Transverse colon (tissue), 4 donors: ENCODE results near the gene ADGRB3.

Experiments used
- POLR2A ChIP-seq: fragments of 450-650 bp; IDR thresholded peaks from one replicate; pipeline ENCODE4 v1.6.1; 2016; ENCODE audit warnings: antibody characterized with exemption, mild to moderate bottlenecking, moderate library complexity
- POLR2AphosphoS5 ChIP-seq, 3 donors: sonication (generic); formaldehyde crosslinking; IDR thresholded peaks; one replicate each; pipeline ENCODE4 v1.6.1; 2016; ENCODE audit warnings: antibody characterized with exemption in 3 of 3
- TF ChIP-seq, protein P1 (sequence below), 5 experiments: fragments of 200-600 bp in 3 of 5; fragments of 450-650 bp in 2 of 5; sonication (generic) in 3 of 5; IDR thresholded peaks; 1 replicate in 2 of 5; 2 replicates in 3 of 5; pipeline ENCODE4 v1.5.1; 2016 to 2017; ENCODE audit warnings: antibody characterized with exemption in 5 of 5, inconsistent platforms in 3 of 5, mild to moderate bottlenecking in 2 of 5, moderate library complexity in 1 of 5

DNA sequence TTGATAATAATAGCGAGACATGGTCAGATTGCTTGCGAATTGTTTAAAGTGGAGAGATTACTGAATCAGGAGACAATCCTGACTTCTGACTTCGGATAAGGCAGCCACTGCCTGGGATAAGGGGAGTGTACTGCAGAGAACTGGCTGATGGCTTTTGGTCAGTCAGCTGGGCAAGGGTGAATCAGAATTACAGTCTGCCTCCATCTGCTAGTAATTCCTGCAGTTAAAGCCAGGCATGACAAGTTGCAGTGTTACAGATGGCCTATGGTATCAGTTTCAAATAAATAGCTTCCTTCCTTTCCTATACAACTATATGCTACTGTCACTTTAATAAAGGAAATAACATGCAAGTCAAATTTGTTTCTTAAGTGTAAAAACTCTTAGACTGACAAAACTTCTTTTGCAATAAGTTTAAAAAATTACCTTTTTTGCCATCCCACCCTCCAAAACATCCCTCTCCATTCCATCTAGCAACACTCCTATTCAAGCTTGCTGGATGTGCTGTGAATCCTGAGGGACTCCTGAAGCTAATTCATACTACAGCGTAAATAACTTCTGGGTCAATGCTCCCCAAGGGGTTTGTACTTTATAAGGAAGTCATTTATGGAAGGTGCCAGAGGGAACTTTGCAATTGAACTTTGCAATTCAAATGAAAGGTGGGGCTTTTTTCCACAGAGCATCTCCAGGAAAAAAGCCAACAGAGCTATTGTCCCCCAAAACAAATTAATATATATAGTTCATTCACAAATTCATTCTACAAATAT, 245.2 kb downstream of the ADGRB3 start:
- TF ChIP-seq, protein P1, sequence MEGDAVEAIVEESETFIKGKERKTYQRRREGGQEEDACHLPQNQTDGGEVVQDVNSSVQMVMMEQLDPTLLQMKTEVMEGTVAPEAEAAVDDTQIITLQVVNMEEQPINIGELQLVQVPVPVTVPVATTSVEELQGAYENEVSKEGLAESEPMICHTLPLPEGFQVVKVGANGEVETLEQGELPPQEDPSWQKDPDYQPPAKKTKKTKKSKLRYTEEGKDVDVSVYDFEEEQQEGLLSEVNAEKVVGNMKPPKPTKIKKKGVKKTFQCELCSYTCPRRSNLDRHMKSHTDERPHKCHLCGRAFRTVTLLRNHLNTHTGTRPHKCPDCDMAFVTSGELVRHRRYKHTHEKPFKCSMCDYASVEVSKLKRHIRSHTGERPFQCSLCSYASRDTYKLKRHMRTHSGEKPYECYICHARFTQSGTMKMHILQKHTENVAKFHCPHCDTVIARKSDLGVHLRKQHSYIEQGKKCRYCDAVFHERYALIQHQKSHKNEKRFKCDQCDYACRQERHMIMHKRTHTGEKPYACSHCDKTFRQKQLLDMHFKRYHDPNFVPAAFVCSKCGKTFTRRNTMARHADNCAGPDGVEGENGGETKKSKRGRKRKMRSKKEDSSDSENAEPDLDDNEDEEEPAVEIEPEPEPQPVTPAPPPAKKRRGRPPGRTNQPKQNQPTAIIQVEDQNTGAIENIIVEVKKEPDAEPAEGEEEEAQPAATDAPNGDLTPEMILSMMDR (IDR thresholded peaks at IDR 0.05) = no peak
- TF ChIP-seq POLR2AphosphoS5 (IDR thresholded peaks at IDR 0.05) (no peak), POLR2A (no peak)
